Right cardiac atrium (tissue), 5 donors: ENCODE data around the gene AJAP1. TPM values are rescaled to one million over a fixed set of nuclear protein-coding genes. Genes with fewer than 3 reads are reported as not detected.
"Not testable (repeated sequence)": the region's sequence is repeated elsewhere in the genome, so short reads cannot be mapped to it uniquely, and the experiment has no call there.

Experiments used
- ATAC-seq, 2 donors: fragments of 200-7000 bp; cut with Tn5 transposase; one replicate each; pipeline versions ENCODE4 v1.8.0 to v1.9.1; 2020; ENCODE audit warnings: moderate library complexity in 2 of 2, mild to moderate bottlenecking in 1 of 2
- DNase-seq, 3 donors: peaks; one replicate each; pipeline ENCODE4 v3.0.0-alpha.2; 2020
- H3K27ac ChIP-seq: one replicate; pipeline ENCODE4 v1.5.1; 2013; ENCODE audit warnings: mild to moderate bottlenecking, low read length, control low read depth, moderate library complexity
- H3K27me3 ChIP-seq: one replicate; pipeline ENCODE4 v1.6.1; 2013; ENCODE audit not compliant: control insufficient read depth, insufficient read depth
- H3K4me1 ChIP-seq: one replicate; pipeline ENCODE4 v1.6.1; 2013; ENCODE audit warnings: low read length; ENCODE audit not compliant: control insufficient read depth, insufficient read depth
- H3K4me3 ChIP-seq: one replicate; pipeline ENCODE4 v1.5.1; 2013; ENCODE audit warnings: low read length, control low read depth
- H3K9me3 ChIP-seq: one replicate; pipeline ENCODE4 v1.6.1; 2013; ENCODE audit warnings: low read length; ENCODE audit not compliant: control insufficient read depth
- whole genome bisulfite sequencing: extraction: QIAGEN DNeasy Blood & Tissue Kit; methylation state at CpG from one replicate; pipeline ENCODE4 v1.1.7; 2013; 5-methylcytosine and 5-hydroxymethylcytosine counted together
- intact Hi-C, 4 donors: fragments of 100-400 bp; cut with DNase I; formaldehyde crosslinking; loops; one replicate each; pipeline versions ENCODE4 v1.11.0 to v1.14.0; 2022 to 2023
- polyA plus RNA-seq: library from polyadenylated mRNA; stranded (reverse); fragments of 200-250 nt; gene quantifications from one replicate; pipeline ENCODE4 v1.2.3, GENCODE V29; 2013
- total RNA-seq, 4 donors: library from RNA; stranded (reverse); fragmentation: NEBNext Ultra II Directional; extraction: Animal tissue kit (Norgen Biotek cat#: 25700); gene quantifications; one replicate each; pipeline ENCODE4 v1.2.1, GENCODE V29; 2021
- donor health status: healthy with polysubstance abuse.
- donor health status: DM: no; HTN: yes; CAD: no.
- donor health status: DM: no; HTN: no; CAD: no.
- donor health status: DM: no; HTN: yes; CAD: no; lungs with severe emphysema.
- donor health status: DM: yes; HTN: yes; CAD: no.

Gene AJAP1
- total and polyA plus RNA-seq, 5 donors, result 0.02 to 0.18 (median 0.06) TPM

- DNase-seq (peak in 1 of 3 donors; percentile 21), ATAC-seq (peak in 1 of 2 donors; percentile 47)
- Histone ChIP-seq H3K27ac (no peak overlapping the region), H3K27me3 (peaks cover 3% of the 10 kb centered on the region), H3K4me3 (no peak overlapping the region), H3K4me1 (no peaks in the 10 kb centered on the region), H3K9me3 (no peaks in the 10 kb centered on the region)
- intact Hi-C loops, result loop anchor here in 2 of 4 donors (10.0 kb wide), 3 partner anchors 966 to 1316 kb away; no protein-coding TSS in a partner anchor
- 32% methylated on average over 16 of the region's 16 CpGs for WGBS
Measured at GRCh38 chr1:4658643-4659628, 4.5 kb downstream of the AJAP1 start.

- DNase-seq, result no peak
- intact Hi-C loops, result no loop called here
- H3K4me1 ChIP-seq, result no peaks in the 10 kb centered on the region
- no peaks in the 10 kb centered on the region for H3K9me3 ChIP-seq
- peaks cover 3% of the 10 kb centered on the region for H3K27me3 ChIP-seq
- H3K27ac ChIP-seq, result no peak overlapping the region
- ATAC-seq, result no peak
- H3K4me3 ChIP-seq, result no peak overlapping the region
- 69% methylated on average over 4 of the region's 4 CpGs for WGBS
Measured at GRCh38 chr1:4660917-4661594, 6.6 kb downstream of the AJAP1 start.

- H3K4me3 ChIP-seq, result no peak overlapping the region
- intact Hi-C loops, result no loop called here
- H3K4me1 ChIP-seq, result no peaks in the 10 kb centered on the region
- no peak for DNase-seq
- 71% methylated on average over 2 of the region's 2 CpGs for WGBS
- no peak overlapping the region for H3K27ac ChIP-seq
- peaks cover 3% of the 10 kb centered on the region for H3K27me3 ChIP-seq
- no peaks in the 10 kb centered on the region for H3K9me3 ChIP-seq
- ATAC-seq, result no peak
Measured at GRCh38 chr1:4661595-4661917, 7.1 kb downstream of the AJAP1 start.

GRCh38 chr1:4662168-4662567 is 7.8 kb downstream of the AJAP1 start:
- DNase-seq (no peak), ATAC-seq (no peak)
- Histone ChIP-seq H3K27ac (no peak overlapping the region), H3K9me3 (no peaks in the 10 kb centered on the region), H3K4me1 (no peaks in the 10 kb centered on the region), H3K27me3 (peaks cover 3% of the 10 kb centered on the region), H3K4me3 (no peak overlapping the region)
- 84% methylated on average over 13 of the region's 13 CpGs for WGBS
- intact Hi-C loops, result no loop called here

GRCh38 chr1:4662723-4663122 is 8.3 kb downstream of the AJAP1 start:
- 82% methylated on average over 7 of the region's 7 CpGs for WGBS
- no peak for DNase-seq
- intact Hi-C loops, result no loop called here
- Histone ChIP-seq H3K9me3 (no peaks in the 10 kb centered on the region), H3K27me3 (peaks cover 3% of the 10 kb centered on the region), H3K4me1 (no peaks in the 10 kb centered on the region), H3K4me3 (no peak overlapping the region), H3K27ac (no peak overlapping the region)
- no peak for ATAC-seq

GRCh38 chr1:4664095-4664494 is 9.7 kb downstream of the AJAP1 start:
- H3K27ac ChIP-seq, result no peak overlapping the region
- peaks cover 3% of the 10 kb centered on the region for H3K27me3 ChIP-seq
- no peaks in the 10 kb centered on the region for H3K4me1 ChIP-seq
- DNase-seq (no peak), ATAC-seq (no peak)
- 75% methylated on average over 5 of the region's 5 CpGs for WGBS
- H3K4me3 ChIP-seq, result no peak overlapping the region
- no peaks in the 10 kb centered on the region for H3K9me3 ChIP-seq
- intact Hi-C loops, result no loop called here

GRCh38 chr1:4664606-4665005 is 10.2 kb downstream of the AJAP1 start:
- ATAC-seq (no peak), DNase-seq (no peak)
- intact Hi-C loops, result no loop called here
- Histone ChIP-seq H3K9me3 (no peaks in the 10 kb centered on the region), H3K4me1 (no peaks in the 10 kb centered on the region), H3K4me3 (no peak overlapping the region), H3K27me3 (peaks cover 3% of the 10 kb centered on the region), H3K27ac (no peak overlapping the region)
- 77% methylated on average over 8 of the region's 8 CpGs for WGBS

- intact Hi-C loops, result no loop called here
- H3K27me3 ChIP-seq, result peaks cover 3% of the 10 kb centered on the region
Measured at GRCh38 chr1:4665456-4665855, 11.0 kb downstream of the AJAP1 start.

GRCh38 chr1:4666683-4667082 is 12.3 kb downstream of the AJAP1 start:
- H3K4me3 ChIP-seq, ATAC-seq, DNase-seq, H3K27ac ChIP-seq, H3K27me3 ChIP-seq, H3K9me3 ChIP-seq, H3K4me1 ChIP-seq, intact Hi-C loops: not testable (repeated sequence)
- WGBS, result 90% methylated on average over 19 of the region's 19 CpGs

More at GRCh38 chr1:4665456-4665855, 11.0 kb downstream of the AJAP1 start:
- no peak for ATAC-seq
- WGBS, result 78% methylated on average over 9 of the region's 9 CpGs
- Histone ChIP-seq H3K4me1 (no peaks in the 10 kb centered on the region), H3K4me3 (no peak overlapping the region), H3K9me3 (no peaks in the 10 kb centered on the region), H3K27ac (no peak overlapping the region)
- no peak for DNase-seq

GRCh38 chr1:4668743-4669700 is 14.6 kb downstream of the AJAP1 start:
- ATAC-seq, result no peak
- intact Hi-C loops, result no loop called here
- DNase-seq, result no peak
- no peaks in the 10 kb centered on the region for H3K27me3 ChIP-seq
- H3K4me1 ChIP-seq, result no peaks in the 10 kb centered on the region
- H3K27ac ChIP-seq, result no peak overlapping the region
- 57% methylated on average over 13 of the region's 13 CpGs for WGBS
- no peak overlapping the region for H3K4me3 ChIP-seq
- no peaks in the 10 kb centered on the region for H3K9me3 ChIP-seq
